SK-MEL-5 (cell line): ENCODE data around the gene GDPD4. TPM values are rescaled to one million over a fixed set of nuclear protein-coding genes. Genes with fewer than 3 reads are reported as not detected.

ENCODE experiments used
- DNase-seq: peaks from one replicate; pipeline ENCODE4 v3.0.0-alpha.2; 2016; ENCODE audit warnings: low read depth, low spot score
- in situ Hi-C: cut with HindIII; loops from 2 replicates; pipeline ENCODE4 v1.10.0; 2016; ENCODE audit warnings: low sequenced_read_pairs, high pct_unique_total_duplicates, low pct_unique_long_range_greater_than_20kb
- total RNA-seq: library from RNA; depleted of rRNA; stranded (reverse); fragments of >200 nt; shearing (Covaris generic); gene quantifications from 2 replicates; pipeline ENCODE4 v1.2.3, GENCODE V29; 2014

The GDPD4 gene
- total RNA-seq, 1 experiment from 2014 or later, result not detected

GRCh38 chr11:77213589-77214428 lies 87.7 kb downstream of the GDPD4 start:
- no peak for DNase-seq
- in situ Hi-C loops, result no loop called here

GRCh38 chr11:77213029-77213579 lies 88.4 kb downstream of the GDPD4 start:
- no peak for DNase-seq
- in situ Hi-C loops, result no loop called here

- DNase-seq, result no peak
- in situ Hi-C loops, result no loop called here
These were observed 89.0 kb downstream of the GDPD4 start for GRCh38 chr11:77212314-77213007.

- in situ Hi-C loops, result no loop called here
- no peak for DNase-seq
These were observed 89.8 kb downstream of the GDPD4 start for GRCh38 chr11:77211594-77212251.

GRCh38 chr11:77211040-77211451 lies 90.4 kb downstream of the GDPD4 start:
- DNase-seq, result no peak
- in situ Hi-C loops, result no loop called here

- DNase-seq, result no peak
These were observed 91.8 kb downstream of the GDPD4 start for GRCh38 chr11:77209663-77210062.

GRCh38 chr11:77208535-77208934 lies 93.0 kb downstream of the GDPD4 start:
- in situ Hi-C loops, result no loop called here
- no peak for DNase-seq

More at GRCh38 chr11:77209663-77210062, 91.8 kb downstream of the GDPD4 start:
- in situ Hi-C loops, result no loop called here

- in situ Hi-C loops, result no loop called here
- DNase-seq, result no peak
These were observed 93.7 kb downstream of the GDPD4 start for GRCh38 chr11:77207618-77208313.

GRCh38 chr11:77207019-77207485 lies 94.4 kb downstream of the GDPD4 start:
- DNase-seq, result no peak
- in situ Hi-C loops, result no loop called here

GRCh38 chr11:77206264-77207018 lies 95.0 kb downstream of the GDPD4 start:
- in situ Hi-C loops, result no loop called here
- no peak for DNase-seq

GRCh38 chr11:77205467-77206263 lies 95.8 kb downstream of the GDPD4 start:
- in situ Hi-C loops, result no loop called here
- no peak for DNase-seq

- DNase-seq, result no peak
- in situ Hi-C loops, result no loop called here
These were observed 96.6 kb downstream of the GDPD4 start for GRCh38 chr11:77204754-77205466.

- in situ Hi-C loops, result no loop called here
- no peak for DNase-seq
These were observed 97.4 kb downstream of the GDPD4 start for GRCh38 chr11:77203901-77204753.

GRCh38 chr11:77202941-77203900 lies 98.3 kb downstream of the GDPD4 start:
- in situ Hi-C loops, result no loop called here
- DNase-seq, result no peak
